Heart left ventricle (tissue), 16 donors: ENCODE measurements around the gene RFPL4AL1. TPM values are rescaled to one million over a fixed set of nuclear protein-coding genes. Genes with fewer than 3 reads are reported as not detected.
A peak's percentile ranks its signal among the peaks of the same experiment; 100 is the strongest.
"Not testable (repeated sequence)": the region's sequence is repeated elsewhere in the genome, so short reads cannot be mapped to it uniquely, and the experiment has no call there.

Source experiments
- ATAC-seq, 4 donors: fragments of 200-7000 bp; cut with Tn5 transposase; one replicate each; pipeline ENCODE4 v1.9.1; 2020 to 2022; ENCODE audit warnings: moderate library complexity in 4 of 4, mild to moderate bottlenecking in 3 of 4, moderate number of reproducible peaks in 1 of 4
- DNase-seq, 5 donors: peaks; one replicate each; pipeline ENCODE4 v3.0.0-alpha.2; 2020
- H3K27ac ChIP-seq, 12 donors: fragments of 200-600 bp; sonication (generic) in 4 of 12; one replicate each; pipeline versions ENCODE4 v1.5.0 to v1.8.0; 2016 to 2022; ENCODE audit warnings: mild to moderate bottlenecking in 2 of 12
- H3K27me3 ChIP-seq, 9 donors: fragments of 200-600 bp; sonication (generic) in 2 of 9; one replicate each; pipeline versions ENCODE4 v1.5.1 to v1.8.0; 2016 to 2022; ENCODE audit warnings: mild to moderate bottlenecking in 3 of 9
- H3K36me3 ChIP-seq, 9 donors: fragments of 200-600 bp; sonication (generic) in 2 of 9; one replicate each; pipeline versions ENCODE4 v1.5.0 to v1.8.0; 2018 to 2022; ENCODE audit warnings: mild to moderate bottlenecking in 2 of 9
- H3K4me1 ChIP-seq, 12 donors: fragments of 200-600 bp; sonication (generic) in 4 of 12; one replicate each; pipeline versions ENCODE4 v1.5.0 to v1.8.0; 2016 to 2022; ENCODE audit warnings: mild to moderate bottlenecking in 3 of 12
- H3K4me3 ChIP-seq, 12 donors: fragments of 200-600 bp; sonication (generic) in 4 of 12; one replicate each; pipeline versions ENCODE4 v1.5.0 to v1.8.0; 2017 to 2022; ENCODE audit warnings: mild to moderate bottlenecking in 9 of 12, moderate library complexity in 4 of 12
- H3K9me3 ChIP-seq, 12 donors: fragments of 200-600 bp; sonication (generic) in 4 of 12; one replicate each; pipeline versions ENCODE4 v1.5.0 to v1.8.0; 2016 to 2022; ENCODE audit warnings: mild to moderate bottlenecking in 1 of 12
- POLR2A ChIP-seq, 2 donors: fragments of 450-650 bp; IDR thresholded peaks; one replicate each; pipeline ENCODE4 v1.6.1; 2017; ENCODE audit warnings: antibody characterized with exemption in 2 of 2, mild to moderate bottlenecking in 2 of 2, moderate library complexity in 2 of 2
- WGBS, 4 donors: extraction: QIAGEN DNeasy Blood & Tissue Kit in 2 of 4; methylation state at CpG; one replicate each; pipeline versions ENCODE4 v1.1.5 to v1.1.7; 2013 to 2018; 5-methylcytosine and 5-hydroxymethylcytosine counted together
- intact Hi-C, 10 donors: fragments of 100-400 bp; cut with DNase I; formaldehyde crosslinking; loops; one replicate each; pipeline versions ENCODE4 v1.11.1 to v1.14.2; 2022
- polyA plus RNA-seq, 2 donors: library from polyadenylated mRNA; stranded (reverse); fragments of 200-250 nt; gene quantifications; one replicate each; pipeline ENCODE4 v1.2.3, GENCODE V29; 2013
- total RNA-seq, 9 donors: library from RNA; depleted of rRNA in 2 of 9; stranded (reverse); fragments of >200 nt in 2 of 9; fragmentation: NEBNext Ultra II Directional in 3 of 9; extraction: Animal tissue kit (Norgen Biotek cat#: 25700) in 3 of 9; gene quantifications; one replicate each; pipeline versions ENCODE4 v1.1.0 to v1.2.4, GENCODE V29; 2016 to 2023
- TF ChIP-seq, protein P1 (sequence below), 12 donors: fragments of 200-600 bp; sonication (generic) in 4 of 12; IDR thresholded peaks; one replicate each; pipeline versions ENCODE4 v1.5.0 to v1.8.0; 2018 to 2022; ENCODE audit warnings: antibody characterized with exemption in 12 of 12, mild to moderate bottlenecking in 5 of 12
- donor health status: ischemic (EF 13 %, LVEDD 7.1; RV severe dilation, severe dysfunction).
- donor health status: healthy with polysubstance abuse.
- donor health status: DM: no; HTN: yes; CAD: no.
- donor health status: DM: no; HTN: no; CAD: no.
- donor health status: ischemic (EF 25% LVEDD 6.9; RV normal size, moderate dysfunction).
- donor health status: ischemic (EF 25% LVEDD 5.7; RV mildly dilated, moderate dysfunction).
- donor health status: healthy.
- donor health status: DM: yes; HTN: yes; CAD: no.
- donor health status: ischemic (EF 35%, LVEDD 5.7; RV mildly dilated, moderate dysfunction).
- donor health status: nonischemic (EF 11% LVEDD 7.7; RV severe dilation, severe dysfunction).
- donor health status: DM: yes; HTN: yes; CAD: no.
- donor health status: PGD.
- donor health status: ischemic (EF 29% LVEDD 5.4; RV normal size, mild dysfunction).
- donor health status: nonischemic (EF 23%, LVEDD 6.1; RV moderate dilation, normal function).

Gene RFPL4AL1
- total and polyA plus RNA-seq, 11 donors: not detected

DNA sequence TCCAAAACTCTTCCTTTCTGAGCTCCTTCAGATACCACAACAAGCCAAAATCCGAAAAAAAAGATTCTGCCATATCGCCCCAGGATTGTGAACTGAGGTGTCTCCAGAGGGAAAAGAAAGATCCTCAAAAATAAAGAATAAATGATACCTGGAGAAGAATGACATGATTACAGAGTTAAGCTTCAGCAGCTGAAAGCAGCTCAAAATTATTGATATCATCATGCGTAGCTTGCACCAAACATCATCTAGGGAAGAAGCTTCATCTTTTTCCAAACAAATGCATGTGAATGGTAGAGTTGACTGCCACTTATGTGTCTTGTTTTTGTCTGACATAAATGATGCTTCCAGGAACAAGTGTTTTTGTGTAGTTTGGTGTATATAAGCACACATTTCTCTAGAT, 30.6 kb upstream of the RFPL4AL1 start, which contains the start of gene NLRP9:
Gene NLRP9 (minus strand): TSS at position 101 of the 400 bp plus-strand sequence. CDS start 28 bp downstream, at position 73.
- Histone ChIP-seq H3K4me1 (no peaks in the 10 kb centered on the region), H3K4me3 (no peak within 1 kb of the TSS), H3K27ac (no peak within 1 kb of the TSS), H3K9me3 (no peaks in the 10 kb centered on the region), H3K27me3 (peaks cover 0 to 3% (median 0%) of the 10 kb centered on the region in 9 donors), H3K36me3 (no peaks in the 10 kb centered on the region)
- DNase-seq: no peak
- TF ChIP-seq POLR2A (IDR thresholded peaks at IDR 0.05): no peak
- TF ChIP-seq, protein P1, sequence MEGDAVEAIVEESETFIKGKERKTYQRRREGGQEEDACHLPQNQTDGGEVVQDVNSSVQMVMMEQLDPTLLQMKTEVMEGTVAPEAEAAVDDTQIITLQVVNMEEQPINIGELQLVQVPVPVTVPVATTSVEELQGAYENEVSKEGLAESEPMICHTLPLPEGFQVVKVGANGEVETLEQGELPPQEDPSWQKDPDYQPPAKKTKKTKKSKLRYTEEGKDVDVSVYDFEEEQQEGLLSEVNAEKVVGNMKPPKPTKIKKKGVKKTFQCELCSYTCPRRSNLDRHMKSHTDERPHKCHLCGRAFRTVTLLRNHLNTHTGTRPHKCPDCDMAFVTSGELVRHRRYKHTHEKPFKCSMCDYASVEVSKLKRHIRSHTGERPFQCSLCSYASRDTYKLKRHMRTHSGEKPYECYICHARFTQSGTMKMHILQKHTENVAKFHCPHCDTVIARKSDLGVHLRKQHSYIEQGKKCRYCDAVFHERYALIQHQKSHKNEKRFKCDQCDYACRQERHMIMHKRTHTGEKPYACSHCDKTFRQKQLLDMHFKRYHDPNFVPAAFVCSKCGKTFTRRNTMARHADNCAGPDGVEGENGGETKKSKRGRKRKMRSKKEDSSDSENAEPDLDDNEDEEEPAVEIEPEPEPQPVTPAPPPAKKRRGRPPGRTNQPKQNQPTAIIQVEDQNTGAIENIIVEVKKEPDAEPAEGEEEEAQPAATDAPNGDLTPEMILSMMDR (IDR thresholded peaks at IDR 0.05): no peak
- ATAC-seq: no peak
- intact Hi-C loops: no loop called here
- 85 to 92% (median 88%) methylated on average over 3 of the region's 3 CpGs for WGBS, 4 donors

DNA sequence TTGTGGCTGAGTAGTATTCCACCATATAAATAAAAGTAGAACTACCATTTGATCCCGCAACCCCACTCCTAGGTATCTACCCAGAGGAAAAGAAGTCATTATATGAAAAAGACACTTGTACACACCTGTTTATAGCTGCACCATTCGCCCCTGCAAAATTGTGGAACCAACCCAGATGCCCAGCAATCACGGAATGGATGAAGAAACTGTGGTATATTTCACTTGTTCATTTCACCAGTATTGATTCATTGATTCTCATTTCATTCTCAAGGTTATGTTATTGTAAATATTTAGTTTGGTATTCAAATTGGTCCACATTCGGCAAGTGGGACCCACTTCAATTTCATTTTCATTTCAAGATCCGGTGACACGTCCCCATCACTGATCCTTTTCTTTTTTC, 18.2 kb upstream of the RFPL4AL1 start:
- WGBS, 4 donors: 81 to 90% (median 88%) methylated on average over 6 of the region's 6 CpGs
- Histone ChIP-seq H3K4me1 (no peaks in the 10 kb centered on the region), H3K4me3 (no peak overlapping the region), H3K27me3 (peaks cover 0 to 7% (median 0%) of the 10 kb centered on the region in 9 donors), H3K36me3 (no peaks in the 10 kb centered on the region), H3K27ac (no peak overlapping the region), H3K9me3 (no peaks in the 10 kb centered on the region)
- DNase-seq (no peak), ATAC-seq (no peak)
- intact Hi-C loops: no loop called here
- TF ChIP-seq POLR2A (IDR thresholded peaks at IDR 0.05): no peak

DNA sequence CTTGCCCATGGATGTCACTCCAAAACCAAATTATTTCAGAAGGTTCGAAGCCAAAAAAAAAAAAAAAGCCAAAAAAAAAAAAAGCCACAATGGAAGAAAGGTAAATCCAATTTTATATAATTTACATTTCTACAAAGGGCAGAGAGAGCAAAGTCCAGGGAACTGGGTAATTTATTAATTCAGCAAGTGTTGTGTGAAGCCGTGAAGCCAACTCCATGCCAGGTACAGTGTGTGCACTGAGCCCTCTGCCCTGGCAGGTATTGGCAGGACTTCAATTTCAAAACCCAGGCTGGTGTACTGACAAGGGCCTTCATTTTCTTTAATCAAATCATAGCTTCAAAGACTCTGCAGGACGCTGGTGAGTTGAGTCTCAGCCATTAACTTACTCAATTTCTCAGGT, 15.5 kb upstream of the RFPL4AL1 start:
- TF ChIP-seq, protein P1 (IDR thresholded peaks at IDR 0.05): no peak
- TF ChIP-seq POLR2A (IDR thresholded peaks at IDR 0.05): no peak
- Histone ChIP-seq H3K27me3 (peaks cover 0 to 7% (median 0%) of the 10 kb centered on the region in 9 donors), H3K4me3 (no peak overlapping the region), H3K36me3 (no peaks in the 10 kb centered on the region), H3K9me3 (no peaks in the 10 kb centered on the region), H3K4me1 (no peaks in the 10 kb centered on the region), H3K27ac (no peak overlapping the region)
- intact Hi-C loops: no loop called here
- ATAC-seq (no peak), DNase-seq (no peak)
- WGBS, 4 donors: 65 to 78% (median 69%) methylated on average over 3 of the region's 3 CpGs

DNA sequence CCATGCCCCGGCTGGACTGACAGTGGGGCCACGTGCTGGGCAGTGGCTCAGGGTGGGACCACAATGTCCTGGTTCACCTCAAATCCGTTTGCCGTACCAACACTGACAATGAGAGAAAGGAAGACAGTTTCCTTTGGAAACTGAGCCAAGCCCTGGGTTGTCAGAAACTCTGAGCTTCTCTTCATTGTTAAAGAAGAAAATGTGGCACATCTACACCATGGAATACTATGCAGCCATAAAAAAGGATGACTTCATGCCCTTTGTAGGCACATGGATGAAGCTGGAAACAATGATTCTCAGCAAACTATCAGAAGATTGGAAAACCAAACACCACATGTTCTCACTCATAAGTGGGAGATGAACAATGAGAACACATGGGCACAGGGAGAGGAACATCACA, 12.1 kb upstream of the RFPL4AL1 start:
- intact Hi-C loops, H3K9me3 ChIP-seq, H3K27ac ChIP-seq, ATAC-seq, H3K27me3 ChIP-seq, H3K36me3 ChIP-seq, H3K4me3 ChIP-seq, DNase-seq, H3K4me1 ChIP-seq: not testable (repeated sequence)
- WGBS, 4 donors: 73 to 77% (median 75%) methylated on average over 4 of the region's 4 CpGs

DNA sequence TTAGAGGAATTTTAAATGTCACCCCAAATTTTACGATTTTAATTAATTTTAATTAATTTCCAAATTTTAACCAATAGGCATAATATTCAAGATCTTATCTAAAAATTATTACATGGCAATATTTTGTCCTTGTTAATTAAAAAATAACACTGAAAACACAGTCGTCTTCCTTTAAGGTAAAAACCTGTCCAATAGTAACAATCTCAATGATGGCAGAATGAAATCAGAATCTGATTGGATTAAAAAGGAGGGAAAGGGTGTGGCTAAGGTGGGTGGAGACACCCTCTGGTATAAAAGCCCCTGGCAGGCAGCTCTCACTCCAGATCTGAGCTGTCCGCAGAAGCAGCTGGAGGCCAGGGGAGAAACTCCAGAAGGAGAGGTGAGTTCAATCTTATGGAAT, 10.1 kb upstream of the RFPL4AL1 start, which contains the start of gene RFPL4A:
Gene RFPL4A (plus strand): TSS at position 301 of the 400 bp plus-strand sequence. CDS start 2,704 bp downstream, outside the sequence.
- not testable (repeated sequence) for H3K9me3 ChIP-seq
- WGBS, 4 donors: 80 to 90% (median 84%) methylated on average over 2 to 3 of the region's 3 CpGs

DNA sequence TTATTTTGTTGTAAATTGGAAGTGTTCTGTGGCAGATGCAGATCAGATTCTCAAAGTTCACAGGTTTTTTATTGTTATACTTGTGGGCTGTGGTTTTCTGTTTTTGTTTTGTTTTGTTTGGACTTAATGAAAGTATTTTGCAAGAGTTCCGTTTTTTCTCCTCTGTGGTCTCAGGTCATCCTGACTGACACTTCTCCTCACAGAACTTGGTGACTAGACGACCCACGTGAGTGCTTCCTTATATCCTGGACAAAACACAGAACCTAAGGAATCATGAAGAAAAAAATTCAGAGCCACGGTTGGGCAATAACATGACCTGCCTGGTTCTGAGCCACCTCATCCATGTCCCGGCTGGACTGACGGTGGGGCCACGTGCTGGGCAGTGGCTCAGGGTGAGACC, 2.5 kb upstream of the RFPL4AL1 start:
- Histone ChIP-seq H3K4me1 (no peaks in the 10 kb centered on the region), H3K36me3 (no peaks in the 10 kb centered on the region), H3K9me3 (peaks cover 0 to 10% (median 0%) of the 10 kb centered on the region in 12 donors), H3K27ac (no peak overlapping the region), H3K4me3 (no peak overlapping the region), H3K27me3 (peaks cover 0 to 16% (median 0%) of the 10 kb centered on the region in 9 donors)
- DNase-seq: peak in 1 of 5 donors; percentile 28
- 59 to 75% (median 67%) methylated on average over 7 of the region's 7 CpGs for WGBS, 4 donors
- no peak for ATAC-seq
- intact Hi-C loops: no loop called here
- TF ChIP-seq, protein P1 (IDR thresholded peaks at IDR 0.05): no peak
- no peak for TF ChIP-seq POLR2A (IDR thresholded peaks at IDR 0.05)

More for the DNA sequence above, 10.1 kb upstream of the RFPL4AL1 start, which contains the start of gene RFPL4A:
- H3K36me3 ChIP-seq, intact Hi-C loops, ATAC-seq, DNase-seq, H3K4me1 ChIP-seq, H3K4me3 ChIP-seq, H3K27me3 ChIP-seq, H3K27ac ChIP-seq: not testable (repeated sequence)

DNA sequence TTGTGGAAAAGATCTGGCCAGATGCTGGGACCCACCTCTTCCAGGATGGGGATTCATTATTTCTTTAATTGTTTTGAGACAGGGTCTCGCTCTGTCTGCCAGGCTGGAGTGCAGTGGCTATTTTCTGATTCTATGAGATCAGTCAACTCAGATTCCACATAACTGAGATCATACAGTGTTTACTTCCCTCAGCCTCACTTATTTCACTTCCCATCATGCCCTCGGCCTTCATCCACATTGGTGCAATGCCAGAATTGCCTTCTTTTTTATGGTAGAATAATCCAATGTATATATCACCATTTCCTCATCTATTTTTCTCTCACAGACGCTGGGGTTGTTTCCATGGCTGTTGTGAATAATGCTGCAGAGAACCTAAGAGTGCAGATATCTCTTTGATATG, 714 bp downstream of the RFPL4AL1 start:
- H3K36me3 ChIP-seq, ATAC-seq, H3K4me1 ChIP-seq, DNase-seq, intact Hi-C loops, H3K9me3 ChIP-seq, H3K4me3 ChIP-seq, H3K27ac ChIP-seq: not testable (repeated sequence)
- peaks cover 0 to 16% (median 0%) of the 10 kb centered on the region in 9 donors for H3K27me3 ChIP-seq
- WGBS, 4 donors: 29 to 45% (median 37%) methylated on average over 2 to 3 of the region's 3 CpGs
